Activated CD8-positive, alpha-beta memory T cell treated with anti-CD3 and anti-CD28 coated beads, Interleukin-2, amount 50 U/mL, for 1 hour (primary cell): ENCODE measurements around the gene LSP1.
"Not testable (repeated sequence)": the region's sequence is repeated elsewhere in the genome, so short reads cannot be mapped to it uniquely, and the experiment has no call there.

Source experiments
- DNase-seq: peaks from one replicate; pipeline ENCODE4 v3.0.0-alpha.2; 2020; ENCODE audit errors: extremely low read depth

Gene LSP1

GRCh38 chr11:1852877-1853276 lies at the start of gene LSP1:
LSP1 (plus strand) TSS chr11:1853084; CDS start chr11:1853145, 61 bp downstream.
- DNase-seq: peak; percentile 69

- no peak for DNase-seq
Measured at GRCh38 chr11:1803246-1803645, 49.6 kb upstream of the LSP1 start.

GRCh38 chr11:1803835-1804519 lies 48.9 kb upstream of the LSP1 start:
- not testable (repeated sequence) for DNase-seq

- no peak for DNase-seq
Measured at GRCh38 chr11:1805525-1805924, 47.4 kb upstream of the LSP1 start.

GRCh38 chr11:1807264-1807995 lies 45.5 kb upstream of the LSP1 start:
- DNase-seq: no peak

- DNase-seq: no peak
Measured at GRCh38 chr11:1810761-1811160, 42.1 kb upstream of the LSP1 start.

- DNase-seq: no peak
Measured at GRCh38 chr11:1812274-1812673, 40.6 kb upstream of the LSP1 start.

GRCh38 chr11:1812801-1813200 lies 40.1 kb upstream of the LSP1 start:
- DNase-seq: no peak

- not testable (repeated sequence) for DNase-seq
Measured at GRCh38 chr11:1813356-1813755, 39.5 kb upstream of the LSP1 start.

GRCh38 chr11:1814691-1815090 lies 38.2 kb upstream of the LSP1 start:
- DNase-seq: no peak

- no peak for DNase-seq
Measured at GRCh38 chr11:1815311-1815710, 37.6 kb upstream of the LSP1 start.

- DNase-seq: no peak
Measured at GRCh38 chr11:1815751-1816150, 37.1 kb upstream of the LSP1 start.

- no peak for DNase-seq
Measured at GRCh38 chr11:1817000-1817399, 35.9 kb upstream of the LSP1 start.

GRCh38 chr11:1817511-1817910 lies 35.4 kb upstream of the LSP1 start:
- DNase-seq: no peak

- DNase-seq: no peak
Measured at GRCh38 chr11:1819074-1819473, 33.8 kb upstream of the LSP1 start.

GRCh38 chr11:1820463-1821325 lies 32.2 kb upstream of the LSP1 start:
- no peak for DNase-seq

GRCh38 chr11:1821562-1821961 lies 31.3 kb upstream of the LSP1 start:
- DNase-seq: no peak

GRCh38 chr11:1822648-1823375 lies 30.1 kb upstream of the LSP1 start:
- DNase-seq: no peak

GRCh38 chr11:1823376-1824220 lies 29.3 kb upstream of the LSP1 start:
- no peak for DNase-seq

- no peak for DNase-seq
Measured at GRCh38 chr11:1824221-1825038, 28.5 kb upstream of the LSP1 start.
